Subcutaneous abdominal adipose tissue (tissue), 5 donors: Measurements from ENCODE around the gene DUOXA1.
"Not testable (repeated sequence)": the region's sequence is repeated elsewhere in the genome, so short reads cannot be mapped to it uniquely, and the experiment has no call there.

Experiments
- H3K27ac ChIP-seq: one replicate; pipeline ENCODE4 v1.7.0; 2013; ENCODE audit warnings: low read depth, mild to moderate bottlenecking, inconsistent platforms, low read length, moderate library complexity
- H3K27me3 ChIP-seq, 5 donors: one replicate each; pipeline ENCODE4 v1.7.0; 2013; ENCODE audit warnings: low read length in 5 of 5, inconsistent platforms in 1 of 5; ENCODE audit not compliant: control insufficient read depth in 5 of 5, insufficient read depth in 4 of 5
- H3K36me3 ChIP-seq, 5 donors: one replicate each; pipeline ENCODE4 v1.7.0; 2013; ENCODE audit warnings: low read length in 5 of 5; ENCODE audit not compliant: control insufficient read depth in 5 of 5, insufficient read depth in 5 of 5
- H3K4me1 ChIP-seq, 5 donors: one replicate each; pipeline ENCODE4 v1.7.0; 2013; ENCODE audit warnings: low read length in 5 of 5, mild to moderate bottlenecking in 3 of 5, moderate library complexity in 1 of 5; ENCODE audit not compliant: control insufficient read depth in 5 of 5, insufficient read depth in 5 of 5
- H3K4me3 ChIP-seq, 5 donors: one replicate each; pipeline ENCODE4 v1.7.0; 2013; ENCODE audit warnings: low read length in 5 of 5, low read depth in 1 of 5
- H3K9ac ChIP-seq, 5 donors: one replicate each; pipeline ENCODE4 v1.7.0; 2013; ENCODE audit warnings: low read length in 5 of 5, mild to moderate bottlenecking in 4 of 5, moderate library complexity in 3 of 5
- H3K9me3 ChIP-seq, 5 donors: one replicate each; pipeline ENCODE4 v1.7.0; 2013; ENCODE audit warnings: low read length in 5 of 5; ENCODE audit not compliant: control insufficient read depth in 5 of 5
- donor health status: healthy.
- donor health status: healthy.
- donor health status: healthy.
- donor health status: healthy.
- donor health status: healthy.

The DUOXA1 gene

DNA sequence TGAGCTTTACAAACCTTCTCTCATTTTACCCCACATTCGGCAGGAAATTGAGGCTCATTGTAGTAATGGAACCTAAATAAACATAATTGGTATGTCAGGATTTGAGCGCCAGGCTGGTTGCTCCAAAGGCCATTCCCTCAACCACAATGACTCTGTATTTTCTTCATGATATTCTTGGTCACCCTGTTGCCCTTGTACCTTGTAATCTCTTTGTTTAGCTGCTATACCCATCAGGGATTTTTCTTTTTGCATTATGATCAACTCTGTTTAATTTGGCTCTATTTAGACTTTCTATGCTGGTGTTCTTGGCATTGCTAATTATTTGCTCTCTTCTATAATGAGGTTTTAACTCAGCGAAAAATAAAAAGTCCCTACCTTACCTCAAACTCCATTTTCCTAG is 45.5 kb downstream of the DUOXA1 start:
- H3K9me3 ChIP-seq = no peaks in the 10 kb centered on the region

DNA sequence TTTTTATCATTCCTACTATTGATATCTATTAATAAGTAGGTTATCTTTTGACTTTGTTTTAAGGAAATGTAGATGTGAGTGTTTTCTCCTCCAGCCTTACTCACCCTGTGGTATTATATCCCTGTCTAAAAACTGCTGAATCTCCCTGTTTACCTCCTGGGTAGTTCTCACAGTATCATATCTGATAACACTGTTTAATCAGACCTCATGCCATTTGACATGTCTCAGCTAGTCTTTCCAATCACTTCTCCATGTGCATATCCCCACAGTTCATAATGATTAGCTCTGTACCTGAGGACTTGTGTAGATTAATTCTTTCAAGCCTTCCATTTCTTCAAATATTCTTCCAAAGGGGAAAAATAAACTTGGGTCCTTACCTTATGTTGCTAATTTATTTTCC is 46.5 kb downstream of the DUOXA1 start:
- Histone ChIP-seq H3K27ac (no peak overlapping the region), H3K9me3 (no peaks in the 10 kb centered on the region), H3K36me3 (no peaks in the 10 kb centered on the region), H3K4me3 (no peak overlapping the region), H3K27me3 (peaks cover 0 to 8% (median 0%) of the 10 kb centered on the region in 5 donors), H3K9ac (no peak overlapping the region), H3K4me1 (no peaks in the 10 kb centered on the region)

More for the DNA sequence above, 45.5 kb downstream of the DUOXA1 start:
- Histone ChIP-seq H3K4me3 (no peak overlapping the region), H3K9ac (no peak overlapping the region), H3K27me3 (peaks cover 0 to 8% (median 0%) of the 10 kb centered on the region in 5 donors), H3K36me3 (no peaks in the 10 kb centered on the region), H3K4me1 (no peaks in the 10 kb centered on the region), H3K27ac (no peak overlapping the region)

DNA sequence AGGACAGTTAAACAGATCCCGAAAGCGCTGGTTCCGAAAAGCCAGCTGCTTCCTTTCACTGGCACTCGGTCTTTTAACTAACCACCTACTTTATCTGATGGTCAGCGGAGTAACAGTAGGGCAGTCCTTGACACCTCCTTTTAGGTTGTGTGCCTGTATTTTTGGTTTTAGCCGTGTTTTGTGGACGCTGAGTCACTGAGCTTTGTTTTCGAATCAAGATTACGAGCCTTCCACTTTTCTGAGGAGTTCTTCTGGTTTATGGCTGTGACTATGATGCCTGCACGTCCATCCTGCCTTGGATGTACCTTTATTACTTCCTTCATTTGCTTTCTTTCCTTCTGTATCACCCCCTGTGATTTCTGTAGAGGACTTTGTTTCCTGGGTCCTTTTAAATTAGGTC is 47.3 kb downstream of the DUOXA1 start:
- H3K4me1 ChIP-seq = not testable (repeated sequence)

DNA sequence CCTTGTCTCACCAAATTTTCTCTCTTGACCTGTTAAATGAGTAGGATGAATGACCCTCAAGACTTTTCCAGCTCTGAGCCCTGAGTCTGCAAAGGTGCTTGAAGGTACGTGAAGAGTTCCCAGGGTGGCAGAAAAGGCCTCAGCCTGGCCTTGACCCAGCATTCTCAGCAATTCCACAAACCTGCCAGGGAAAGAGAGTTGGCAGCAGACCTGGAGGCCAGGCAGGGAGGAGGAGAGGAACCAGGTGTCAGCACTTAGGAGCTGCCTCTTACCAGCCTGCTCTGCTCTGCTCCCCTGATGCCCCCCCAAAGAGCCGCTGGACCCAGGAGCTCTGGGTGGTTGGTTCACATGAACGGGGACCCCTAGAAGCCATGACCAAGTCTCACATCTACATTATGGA is 49.1 kb downstream of the DUOXA1 start:
- H3K4me3 ChIP-seq, H3K4me1 ChIP-seq, H3K9ac ChIP-seq, H3K36me3 ChIP-seq, H3K9me3 ChIP-seq, H3K27me3 ChIP-seq, H3K27ac ChIP-seq: not testable (repeated sequence)

More for the DNA sequence above, 47.3 kb downstream of the DUOXA1 start:
- H3K36me3 ChIP-seq, H3K4me3 ChIP-seq, H3K9ac ChIP-seq, H3K27me3 ChIP-seq, H3K27ac ChIP-seq, H3K9me3 ChIP-seq: not testable (repeated sequence)

DNA sequence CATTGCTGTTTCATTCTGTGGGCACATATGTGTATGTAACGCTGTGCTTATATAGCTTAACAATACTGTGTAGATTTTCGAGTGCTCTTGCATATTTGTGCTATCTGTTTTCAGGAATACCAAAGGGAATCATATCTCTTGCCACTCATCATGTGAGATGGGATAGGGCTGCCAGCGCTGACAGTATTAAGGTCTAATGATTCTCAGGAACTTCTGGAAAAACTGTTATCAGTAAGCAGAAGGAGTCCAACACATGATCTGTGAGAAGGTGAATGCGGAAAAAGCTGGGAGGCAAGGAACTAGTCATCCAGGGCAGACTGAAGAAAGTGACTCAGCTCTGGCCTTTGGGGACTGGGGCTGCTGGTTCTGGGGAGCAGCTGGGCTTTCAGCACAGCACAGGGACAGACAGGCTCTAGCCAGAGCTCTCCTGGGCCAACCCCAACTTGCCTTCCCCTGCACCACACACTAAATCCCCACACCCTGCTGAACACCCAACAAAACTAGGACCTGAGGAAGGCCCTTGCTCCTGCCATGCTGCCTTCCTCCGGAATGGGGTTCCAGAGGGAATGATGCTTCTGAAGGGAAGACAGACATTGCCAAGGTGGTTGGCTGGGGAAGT is 49.9 kb downstream of the DUOXA1 start:
- not testable (repeated sequence) for H3K36me3 ChIP-seq, H3K9me3 ChIP-seq, H3K4me1 ChIP-seq, H3K9ac ChIP-seq, H3K27ac ChIP-seq, H3K4me3 ChIP-seq, H3K27me3 ChIP-seq

DNA sequence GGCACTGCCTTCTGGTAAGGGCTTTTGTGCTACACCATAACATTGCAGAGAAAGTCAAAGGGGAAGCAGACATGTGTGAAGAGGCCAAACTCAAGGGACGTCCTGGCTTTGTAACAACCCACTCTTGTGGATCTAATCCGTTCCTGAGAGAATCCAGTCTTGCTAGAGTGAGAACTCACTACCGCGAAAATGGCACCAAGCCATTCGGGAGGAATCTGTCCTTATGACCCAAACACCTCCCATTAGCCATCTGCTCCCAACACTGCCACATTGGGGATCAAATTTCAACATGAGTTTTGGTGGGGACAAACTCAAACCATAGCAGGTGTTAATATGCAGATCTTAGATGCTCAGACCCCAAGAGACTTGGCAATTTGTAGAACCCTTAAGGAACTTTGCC is 50.5 kb downstream of the DUOXA1 start:
- H3K9me3 ChIP-seq, H3K4me3 ChIP-seq, H3K4me1 ChIP-seq, H3K27ac ChIP-seq, H3K36me3 ChIP-seq, H3K9ac ChIP-seq, H3K27me3 ChIP-seq: not testable (repeated sequence)

DNA sequence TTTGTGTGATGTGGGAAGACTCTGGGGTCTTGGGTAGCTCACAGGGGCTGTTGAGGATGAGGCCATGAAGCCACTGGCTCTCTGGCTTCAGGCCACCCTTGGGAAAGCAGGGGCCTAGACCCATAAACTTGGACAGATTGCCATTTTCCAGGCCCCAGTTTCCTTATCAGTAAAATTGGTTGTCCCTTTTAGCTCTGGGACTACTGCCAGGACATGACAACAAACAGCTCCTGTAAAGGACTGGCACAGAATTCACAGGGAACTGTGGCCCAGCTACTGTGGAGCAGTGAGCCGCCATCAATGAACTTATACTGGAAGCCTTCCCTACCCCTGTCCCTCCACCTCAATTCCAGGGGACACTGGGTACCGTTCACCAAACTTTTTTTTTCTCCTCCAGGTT is 52.3 kb downstream of the DUOXA1 start:
- H3K4me3 ChIP-seq, H3K4me1 ChIP-seq, H3K9ac ChIP-seq, H3K9me3 ChIP-seq, H3K36me3 ChIP-seq, H3K27me3 ChIP-seq, H3K27ac ChIP-seq: not testable (repeated sequence)

DNA sequence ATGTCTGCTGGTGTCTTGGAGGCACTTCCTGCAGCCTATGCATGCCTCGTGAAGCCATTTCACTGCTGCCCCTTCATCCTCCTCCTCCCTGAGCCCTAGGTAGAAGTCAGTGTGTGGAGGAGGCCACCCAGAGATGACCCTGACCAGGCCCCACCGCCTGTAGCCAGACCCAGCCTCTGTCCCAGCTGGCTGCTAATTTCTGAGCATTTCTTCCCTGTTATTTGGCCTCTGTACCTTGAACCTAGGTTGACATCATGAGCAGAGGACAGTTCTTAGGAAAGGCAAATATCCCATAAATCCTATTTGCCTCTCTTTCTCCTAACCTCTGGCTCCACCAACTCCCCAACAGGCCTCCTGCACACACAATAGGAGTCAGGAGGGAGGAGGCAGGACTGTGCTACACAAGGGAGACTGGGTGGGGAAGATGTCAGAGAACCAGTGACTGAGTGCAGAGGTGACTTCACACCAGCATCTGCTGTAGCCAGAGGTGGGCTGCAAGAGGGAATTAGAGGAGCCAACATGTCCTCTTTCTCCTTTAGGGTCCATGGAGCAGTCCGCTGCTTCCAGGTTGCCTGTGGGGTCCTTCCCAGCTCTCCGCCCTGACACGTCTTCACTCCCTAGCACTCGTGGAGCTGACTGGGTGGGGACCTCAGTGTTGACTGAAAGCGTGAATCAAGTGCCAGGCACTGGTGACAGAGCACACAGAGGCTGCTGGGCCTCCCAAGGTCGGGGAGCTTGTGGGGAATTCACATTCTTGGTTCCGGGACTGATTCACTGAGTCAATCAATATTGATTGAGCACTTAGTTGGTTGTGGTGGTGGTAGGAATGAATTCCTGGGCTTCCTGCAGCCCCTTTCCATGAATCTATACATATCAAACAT is 54.0 kb downstream of the DUOXA1 start:
- not testable (repeated sequence) for H3K27ac ChIP-seq

DNA sequence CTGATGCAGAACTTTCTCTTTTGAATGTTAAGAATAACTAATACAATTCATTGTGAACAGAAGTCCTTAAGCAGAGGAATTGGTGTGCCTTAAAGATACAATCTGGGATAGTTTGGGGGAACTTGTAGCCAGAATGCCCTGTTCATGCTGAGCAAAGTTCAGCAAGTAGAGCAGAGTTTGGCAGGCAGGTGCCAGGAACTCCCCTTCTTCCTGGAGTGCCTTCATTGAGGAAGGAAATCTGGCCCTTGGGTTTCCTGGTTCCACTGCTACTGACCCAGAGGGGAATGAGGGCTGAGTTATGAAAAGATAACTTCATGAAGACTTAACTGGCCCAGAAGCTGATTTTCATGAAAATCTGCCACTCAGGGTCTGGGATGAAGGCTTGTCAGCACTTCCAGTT is 56.1 kb downstream of the DUOXA1 start:
- not testable (repeated sequence) for H3K36me3 ChIP-seq, H3K4me3 ChIP-seq, H3K4me1 ChIP-seq, H3K9ac ChIP-seq, H3K9me3 ChIP-seq, H3K27me3 ChIP-seq, H3K27ac ChIP-seq

More for the DNA sequence above, 54.0 kb downstream of the DUOXA1 start:
- not testable (repeated sequence) for H3K36me3 ChIP-seq, H3K4me1 ChIP-seq, H3K9me3 ChIP-seq, H3K27me3 ChIP-seq, H3K4me3 ChIP-seq, H3K9ac ChIP-seq

DNA sequence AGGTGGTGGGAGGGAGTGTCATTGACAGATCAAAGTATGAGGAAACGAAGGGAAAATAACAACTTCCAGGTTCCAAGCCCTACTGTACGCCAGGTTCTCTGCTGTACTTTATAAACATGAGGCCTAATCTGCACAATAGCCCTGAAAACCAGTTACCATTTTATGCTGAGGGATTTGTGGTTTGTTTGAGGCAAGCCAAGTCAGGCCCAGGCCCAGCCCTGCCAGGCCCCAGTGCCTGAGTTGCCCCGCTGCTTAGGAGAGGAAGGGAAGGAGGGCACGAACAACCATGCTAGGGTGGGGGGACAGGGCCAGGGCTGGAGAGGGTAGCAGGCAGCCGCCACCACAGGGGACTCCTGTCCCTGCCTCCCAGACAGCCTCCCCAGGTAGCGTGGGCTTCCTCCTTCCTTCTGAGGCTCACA is 59.7 kb downstream of the DUOXA1 start:
- H3K27ac ChIP-seq, H3K9ac ChIP-seq, H3K9me3 ChIP-seq, H3K27me3 ChIP-seq, H3K4me1 ChIP-seq, H3K4me3 ChIP-seq: not testable (repeated sequence)
- peaks cover 0 to 12% (median 3%) of the 10 kb centered on the region in 5 donors for H3K36me3 ChIP-seq
